IMR-90 (cell line): Measurements from ENCODE around the gene BMPER.

Experiments used
- BHLHE40 ChIP-seq: fragments of 150-350 bp; IDR thresholded peaks from 2 replicates; pipeline ENCODE4 v1.6.1; 2016; ENCODE audit warnings: mild to moderate bottlenecking, low read depth, low read length
- CHD1 ChIP-seq: IDR thresholded peaks from 2 replicates; pipeline ENCODE4 v1.6.1; 2012; ENCODE audit warnings: low read depth, low read length, improper control_type of control experiment
- MXI1 ChIP-seq: IDR thresholded peaks from 2 replicates; pipeline ENCODE4 v1.6.1; 2012; ENCODE audit warnings: low read depth, mild to moderate bottlenecking, low read length, moderate library complexity, borderline replicate concordance
- POLR2A ChIP-seq: IDR thresholded peaks from 2 replicates; pipeline ENCODE4 v1.6.1; 2012; ENCODE audit warnings: mild to moderate bottlenecking, low read depth, low read length
- RAD21 ChIP-seq: IDR thresholded peaks from 2 replicates; pipeline ENCODE4 v1.6.1; 2012; ENCODE audit warnings: low read length, improper control_type of control experiment
- RFX5 ChIP-seq: IDR thresholded peaks from 2 replicates; pipeline ENCODE4 v1.8.0; 2012; ENCODE audit warnings: low read depth, mild to moderate bottlenecking, low read length, moderate library complexity
- SMC3 ChIP-seq: fragments of 150-350 bp; IDR thresholded peaks from 2 replicates; pipeline ENCODE4 v1.6.1; 2016; ENCODE audit warnings: low read depth, mild to moderate bottlenecking, antibody characterized with exemption, low read length, moderate library complexity
- TF ChIP-seq, protein P1 (sequence below): conservative IDR thresholded peaks from 2 replicates; pipeline ENCODE4 v1.5.1; 2012; ENCODE audit warnings: mild to moderate bottlenecking, low read depth, low read length, improper control_type of control experiment

DNA sequence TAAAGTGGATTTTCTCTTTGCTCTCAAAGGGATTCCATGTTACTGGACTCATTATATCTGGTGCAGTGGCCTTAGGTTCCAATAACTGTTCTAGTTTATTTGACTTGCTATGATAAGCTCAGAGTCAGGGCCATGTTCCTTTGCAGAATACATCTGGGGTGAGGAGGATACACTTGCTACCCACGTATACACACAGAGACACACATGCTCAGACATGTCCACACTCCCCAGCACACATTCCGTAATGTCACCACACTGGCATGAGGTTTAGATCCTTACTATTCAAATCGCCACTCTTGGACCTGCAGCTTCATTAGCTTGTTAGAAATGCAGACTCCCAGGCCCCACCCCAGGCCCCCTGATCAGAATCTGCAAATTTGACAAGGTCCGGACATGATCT, 195.3 kb downstream of the BMPER start:
- TF ChIP-seq POLR2A (no peak), SMC3 (no peak), RFX5 (no peak), BHLHE40 (no peak), CHD1 (no peak), MXI1 (no peak), RAD21 (no peak)
- TF ChIP-seq, protein P1, sequence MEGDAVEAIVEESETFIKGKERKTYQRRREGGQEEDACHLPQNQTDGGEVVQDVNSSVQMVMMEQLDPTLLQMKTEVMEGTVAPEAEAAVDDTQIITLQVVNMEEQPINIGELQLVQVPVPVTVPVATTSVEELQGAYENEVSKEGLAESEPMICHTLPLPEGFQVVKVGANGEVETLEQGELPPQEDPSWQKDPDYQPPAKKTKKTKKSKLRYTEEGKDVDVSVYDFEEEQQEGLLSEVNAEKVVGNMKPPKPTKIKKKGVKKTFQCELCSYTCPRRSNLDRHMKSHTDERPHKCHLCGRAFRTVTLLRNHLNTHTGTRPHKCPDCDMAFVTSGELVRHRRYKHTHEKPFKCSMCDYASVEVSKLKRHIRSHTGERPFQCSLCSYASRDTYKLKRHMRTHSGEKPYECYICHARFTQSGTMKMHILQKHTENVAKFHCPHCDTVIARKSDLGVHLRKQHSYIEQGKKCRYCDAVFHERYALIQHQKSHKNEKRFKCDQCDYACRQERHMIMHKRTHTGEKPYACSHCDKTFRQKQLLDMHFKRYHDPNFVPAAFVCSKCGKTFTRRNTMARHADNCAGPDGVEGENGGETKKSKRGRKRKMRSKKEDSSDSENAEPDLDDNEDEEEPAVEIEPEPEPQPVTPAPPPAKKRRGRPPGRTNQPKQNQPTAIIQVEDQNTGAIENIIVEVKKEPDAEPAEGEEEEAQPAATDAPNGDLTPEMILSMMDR = no peak
